ENCODE data around the gene DCX. TPM values are rescaled to one million over a fixed set of nuclear protein-coding genes. Genes with fewer than 3 reads are reported as not detected.

Gene DCX
- total and polyA plus RNA-seq, 9 of the 15 experiments (the other 6 are each of a cell fraction or from before 2014, with no cell fraction given), result not detected

DNA sequence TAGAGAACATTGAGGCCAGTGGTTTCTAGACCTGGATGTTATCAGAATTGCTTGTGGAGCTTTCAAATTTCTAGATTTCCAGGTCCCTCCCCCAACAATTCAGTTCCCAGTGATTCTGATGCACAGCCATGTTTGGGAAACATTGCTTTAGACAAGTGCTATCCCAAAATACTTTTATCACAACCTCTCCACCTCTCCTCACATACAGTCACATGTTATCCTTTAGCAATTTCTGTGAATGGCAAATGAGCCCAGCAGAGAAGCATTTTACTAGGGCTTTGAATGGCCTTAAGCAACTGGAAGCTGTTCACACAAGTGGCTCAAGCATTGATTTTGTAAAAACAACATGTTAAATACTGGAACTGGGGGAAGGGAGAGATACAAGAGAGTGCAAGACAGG is 29.7 kb downstream of the DCX start:
- DNase-seq (ENCODE audit: extremely low read depth in 1 of 4, low spot score in 3 of 4) (no peak), FAIRE-seq (no peak), ATAC-seq (no peak)
- Histone ChIP-seq H3K27me3 (ENCODE audit: control insufficient read depth in 2 of 2, insufficient read depth in 2 of 2, low read length in 2 of 2) (no peaks in the 10 kb centered on the region), H3K9ac (ENCODE audit: insufficient read depth in 1 of 2, low read depth in 2 of 2, low read length in 2 of 2) (no peak overlapping the region), H4K20me1 (replicated peaks; ENCODE audit: control insufficient read depth, insufficient read depth, low read length) (no peaks in the 10 kb centered on the region), H3K36me3 (ENCODE audit: control insufficient read depth, insufficient read depth, low read length) (no peaks in the 10 kb centered on the region), H3K27ac (ENCODE audit: extremely low read depth, low read depth, low read length) (no peak overlapping the region), H3K9me3 (replicated peaks; ENCODE audit: control insufficient read depth, insufficient read depth, low read depth, low read length) (no peaks in the 10 kb centered on the region), H3K4me3 (no peak overlapping the region), H2AFZ (ENCODE audit: low read depth, low read length) (no peak overlapping the region), H3K4me2 (ENCODE audit: insufficient read depth, low read length) (no peak overlapping the region), H3K9me1 (ENCODE audit: control insufficient read depth, insufficient read depth, low read length) (no peaks in the 10 kb centered on the region), H3K79me2 (ENCODE audit: control insufficient read depth, insufficient read depth, low read length) (no peaks in the 10 kb centered on the region), H3K4me1 (replicated peaks in 1 of 2; ENCODE audit: control insufficient read depth in 2 of 2, insufficient read depth in 2 of 2, low read length in 2 of 2) (no peaks in the 10 kb centered on the region)
- ChIA-PET POLR2A (no interaction called here), CTCF (ENCODE audit: low intra/inter-chr PET ratio) (no interaction called here)
- in situ Hi-C loops (cut with MboI) (no loop called here), intact Hi-C loops (cut with micrococcal nuclease) (no loop called here)
- no TSS peak for BruUV-seq (replicated peaks)
- TF ChIP-seq, protein P1, sequence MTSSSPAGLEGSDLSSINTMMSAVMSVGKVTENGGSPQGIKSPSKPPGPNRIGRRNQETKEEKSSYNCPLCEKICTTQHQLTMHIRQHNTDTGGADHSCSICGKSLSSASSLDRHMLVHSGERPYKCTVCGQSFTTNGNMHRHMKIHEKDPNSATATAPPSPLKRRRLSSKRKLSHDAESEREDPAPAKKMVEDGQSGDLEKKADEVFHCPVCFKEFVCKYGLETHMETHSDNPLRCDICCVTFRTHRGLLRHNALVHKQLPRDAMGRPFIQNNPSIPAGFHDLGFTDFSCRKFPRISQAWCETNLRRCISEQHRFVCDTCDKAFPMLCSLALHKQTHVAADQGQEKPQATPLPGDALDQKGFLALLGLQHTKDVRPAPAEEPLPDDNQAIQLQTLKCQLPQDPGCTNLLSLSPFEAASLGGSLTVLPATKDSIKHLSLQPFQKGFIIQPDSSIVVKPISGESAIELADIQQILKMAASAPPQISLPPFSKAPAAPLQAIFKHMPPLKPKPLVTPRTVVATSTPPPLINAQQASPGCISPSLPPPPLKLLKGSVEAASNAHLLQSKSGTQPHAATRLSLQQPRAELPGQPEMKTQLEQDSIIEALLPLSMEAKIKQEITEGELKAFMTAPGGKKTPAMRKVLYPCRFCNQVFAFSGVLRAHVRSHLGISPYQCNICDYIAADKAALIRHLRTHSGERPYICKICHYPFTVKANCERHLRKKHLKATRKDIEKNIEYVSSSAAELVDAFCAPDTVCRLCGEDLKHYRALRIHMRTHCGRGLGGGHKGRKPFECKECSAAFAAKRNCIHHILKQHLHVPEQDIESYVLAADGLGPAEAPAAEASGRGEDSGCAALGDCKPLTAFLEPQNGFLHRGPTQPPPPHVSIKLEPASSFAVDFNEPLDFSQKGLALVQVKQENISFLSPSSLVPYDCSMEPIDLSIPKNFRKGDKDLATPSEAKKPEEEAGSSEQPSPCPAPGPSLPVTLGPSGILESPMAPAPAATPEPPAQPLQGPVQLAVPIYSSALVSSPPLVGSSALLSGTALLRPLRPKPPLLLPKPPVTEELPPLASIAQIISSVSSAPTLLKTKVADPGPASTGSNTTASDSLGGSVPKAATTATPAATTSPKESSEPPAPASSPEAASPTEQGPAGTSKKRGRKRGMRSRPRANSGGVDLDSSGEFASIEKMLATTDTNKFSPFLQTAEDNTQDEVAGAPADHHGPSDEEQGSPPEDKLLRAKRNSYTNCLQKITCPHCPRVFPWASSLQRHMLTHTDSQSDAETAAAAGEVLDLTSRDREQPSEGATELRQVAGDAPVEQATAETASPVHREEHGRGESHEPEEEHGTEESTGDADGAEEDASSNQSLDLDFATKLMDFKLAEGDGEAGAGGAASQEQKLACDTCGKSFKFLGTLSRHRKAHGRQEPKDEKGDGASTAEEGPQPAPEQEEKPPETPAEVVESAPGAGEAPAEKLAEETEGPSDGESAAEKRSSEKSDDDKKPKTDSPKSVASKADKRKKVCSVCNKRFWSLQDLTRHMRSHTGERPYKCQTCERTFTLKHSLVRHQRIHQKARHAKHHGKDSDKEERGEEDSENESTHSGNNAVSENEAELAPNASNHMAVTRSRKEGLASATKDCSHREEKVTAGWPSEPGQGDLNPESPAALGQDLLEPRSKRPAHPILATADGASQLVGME (CRISPR knock-in tag; IDR thresholded peaks at IDR 0.05), result no peak
- TF ChIP-seq, protein P2, sequence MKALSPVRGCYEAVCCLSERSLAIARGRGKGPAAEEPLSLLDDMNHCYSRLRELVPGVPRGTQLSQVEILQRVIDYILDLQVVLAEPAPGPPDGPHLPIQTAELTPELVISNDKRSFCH (CRISPR knock-in tag; IDR thresholded peaks at IDR 0.05), result no peak
- TF ChIP-seq, protein P2 (tag; IDR thresholded peaks at IDR 0.05), result no peak
- TF ChIP-seq ZC3H11A (IDR thresholded peaks at IDR 0.05; ENCODE audit: low read depth, low read length) (no peak), ZNF75A (CRISPR knock-in tag; IDR thresholded peaks at IDR 0.05) (no peak), LCOR (CRISPR knock-in tag; IDR thresholded peaks at IDR 0.05) (no peak), HEY1 (CRISPR knock-in tag; IDR thresholded peaks at IDR 0.05; ENCODE audit: borderline replicate concordance) (no peak), NR2C1 (IDR thresholded peaks at IDR 0.05) (no peak), NR2C1 (tag; IDR thresholded peaks at IDR 0.05) (no peak), ZBTB1 (CRISPR knock-in tag; IDR thresholded peaks at IDR 0.05; ENCODE audit: borderline replicate concordance, low read depth) (no peak), STAT5B (CRISPR knock-in tag; IDR thresholded peaks at IDR 0.05) (no peak), ZNF354B (CRISPR knock-in tag; IDR thresholded peaks at IDR 0.05) (no peak)
- TF ChIP-seq, protein P3, sequence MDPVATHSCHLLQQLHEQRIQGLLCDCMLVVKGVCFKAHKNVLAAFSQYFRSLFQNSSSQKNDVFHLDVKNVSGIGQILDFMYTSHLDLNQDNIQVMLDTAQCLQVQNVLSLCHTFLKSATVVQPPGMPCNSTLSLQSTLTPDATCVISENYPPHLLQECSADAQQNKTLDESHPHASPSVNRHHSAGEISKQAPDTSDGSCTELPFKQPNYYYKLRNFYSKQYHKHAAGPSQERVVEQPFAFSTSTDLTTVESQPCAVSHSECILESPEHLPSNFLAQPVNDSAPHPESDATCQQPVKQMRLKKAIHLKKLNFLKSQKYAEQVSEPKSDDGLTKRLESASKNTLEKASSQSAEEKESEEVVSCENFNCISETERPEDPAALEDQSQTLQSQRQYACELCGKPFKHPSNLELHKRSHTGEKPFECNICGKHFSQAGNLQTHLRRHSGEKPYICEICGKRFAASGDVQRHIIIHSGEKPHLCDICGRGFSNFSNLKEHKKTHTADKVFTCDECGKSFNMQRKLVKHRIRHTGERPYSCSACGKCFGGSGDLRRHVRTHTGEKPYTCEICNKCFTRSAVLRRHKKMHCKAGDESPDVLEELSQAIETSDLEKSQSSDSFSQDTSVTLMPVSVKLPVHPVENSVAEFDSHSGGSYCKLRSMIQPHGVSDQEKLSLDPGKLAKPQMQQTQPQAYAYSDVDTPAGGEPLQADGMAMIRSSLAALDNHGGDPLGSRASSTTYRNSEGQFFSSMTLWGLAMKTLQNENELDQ (CRISPR knock-in tag; IDR thresholded peaks at IDR 0.05; ENCODE audit: borderline replicate concordance), result no peak
- TF ChIP-seq, protein P4, sequence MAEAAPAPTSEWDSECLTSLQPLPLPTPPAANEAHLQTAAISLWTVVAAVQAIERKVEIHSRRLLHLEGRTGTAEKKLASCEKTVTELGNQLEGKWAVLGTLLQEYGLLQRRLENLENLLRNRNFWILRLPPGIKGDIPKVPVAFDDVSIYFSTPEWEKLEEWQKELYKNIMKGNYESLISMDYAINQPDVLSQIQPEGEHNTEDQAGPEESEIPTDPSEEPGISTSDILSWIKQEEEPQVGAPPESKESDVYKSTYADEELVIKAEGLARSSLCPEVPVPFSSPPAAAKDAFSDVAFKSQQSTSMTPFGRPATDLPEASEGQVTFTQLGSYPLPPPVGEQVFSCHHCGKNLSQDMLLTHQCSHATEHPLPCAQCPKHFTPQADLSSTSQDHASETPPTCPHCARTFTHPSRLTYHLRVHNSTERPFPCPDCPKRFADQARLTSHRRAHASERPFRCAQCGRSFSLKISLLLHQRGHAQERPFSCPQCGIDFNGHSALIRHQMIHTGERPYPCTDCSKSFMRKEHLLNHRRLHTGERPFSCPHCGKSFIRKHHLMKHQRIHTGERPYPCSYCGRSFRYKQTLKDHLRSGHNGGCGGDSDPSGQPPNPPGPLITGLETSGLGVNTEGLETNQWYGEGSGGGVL (CRISPR knock-in tag; IDR thresholded peaks at IDR 0.05), result no peak

All from K562 (cell line).